IMR-90 (cell line): Measurements from ENCODE around the gene GDF9. TPM values are rescaled to one million over a fixed set of nuclear protein-coding genes. Genes with fewer than 3 reads are reported as not detected.

Experiments
- ATAC-seq: fragments of 200-7000 bp; cut with Tn5 transposase; 2 replicates; pipeline ENCODE4 v1.9.1; 2020; ENCODE audit warnings: low read depth, mild to moderate bottlenecking, moderate library complexity
- BruUV-seq: library from RNA; stranded (reverse); fragments of 400-500 nt; replicated peaks from 2 replicates; lab custom pipeline; 2021; lab: Mats Ljungman, UMichigan
- CTCF ChIA-PET: fragments of 300-600 bp; formaldehyde crosslinking; extraction: SDS; loops from one replicate; lab custom pipeline; 2021; ENCODE audit warnings: antibody characterized with exemption; lab: Yijun Ruan, JAX
- POLR2A ChIA-PET: fragments of 300-600 bp; sonication (Branson Sonifier 250); formaldehyde crosslinking; loops from one replicate; lab custom pipeline; 2022; ENCODE audit warnings: antibody characterized with exemption; ENCODE audit not compliant: unreplicated experiment; lab: Charles Lee
- DNase-seq: peaks from one replicate; pipeline ENCODE4 v3.0.0; 2013
- H2AFZ ChIP-seq: replicated peaks from 2 replicates; pipeline ENCODE3; 2013; ENCODE audit warnings: low read length, mild to moderate bottlenecking; ENCODE audit not compliant: poor library complexity
- H2AK5ac ChIP-seq: 2 replicates; pipeline ENCODE4 v1.6.1; 2013; ENCODE audit warnings: low read depth, low read length, inconsistent platforms
- H2AK9ac ChIP-seq: replicated peaks from 2 replicates; pipeline ENCODE3; 2013; ENCODE audit warnings: mild to moderate bottlenecking, low read depth, low read length, moderate library complexity; ENCODE audit not compliant: poor library complexity
- H2BK120ac ChIP-seq: 2 replicates; pipeline ENCODE4 v1.6.1; 2013; ENCODE audit warnings: low read depth, low read length, inconsistent platforms
- H2BK15ac ChIP-seq: 3 replicates; pipeline ENCODE4 v1.6.1; 2013; ENCODE audit warnings: low read depth, low read length, inconsistent platforms
- H2BK20ac ChIP-seq: 2 replicates; pipeline ENCODE4 v1.6.1; 2013; ENCODE audit warnings: low read depth, mild to moderate bottlenecking, inconsistent platforms, low read length, moderate library complexity
- H2BK5ac ChIP-seq: 2 replicates; pipeline ENCODE4 v1.6.1; 2013; ENCODE audit warnings: mild to moderate bottlenecking, low read depth, low read length, inconsistent platforms; ENCODE audit not compliant: poor library complexity, severe bottlenecking
- H3K14ac ChIP-seq: replicated peaks from 2 replicates; pipeline ENCODE4 v1.6.1; 2013; ENCODE audit warnings: low read depth, low read length, inconsistent platforms
- H3K18ac ChIP-seq: 2 replicates; pipeline ENCODE4 v1.6.1; 2013; ENCODE audit warnings: low read depth, low read length, control low read depth
- H3K23ac ChIP-seq: 2 replicates; pipeline ENCODE4 v1.6.1; 2013; ENCODE audit warnings: low read depth, low read length, inconsistent platforms
- H3K27ac ChIP-seq: 2 replicates; pipeline ENCODE4 v1.5.1; 2013; ENCODE audit warnings: mild to moderate bottlenecking, control low read depth, low read length; ENCODE audit not compliant: insufficient read depth
- H3K27me3 ChIP-seq: 2 replicates; pipeline ENCODE4 v1.6.1; 2013; ENCODE audit warnings: low read length; ENCODE audit not compliant: control insufficient read depth, insufficient read depth
- H3K36me3 ChIP-seq: 2 replicates; pipeline ENCODE4 v1.6.1; 2013; ENCODE audit warnings: low read length, mixed read lengths; ENCODE audit not compliant: control insufficient read depth, insufficient read depth
- H3K4ac ChIP-seq: 2 replicates; pipeline ENCODE4 v1.6.1; 2013; ENCODE audit warnings: low read depth, low read length, inconsistent platforms
- H3K4me1 ChIP-seq: 2 replicates; pipeline ENCODE4 v1.6.1; 2013; ENCODE audit warnings: low read length, mixed read lengths; ENCODE audit not compliant: control insufficient read depth, insufficient read depth
- H3K4me2 ChIP-seq: 2 replicates; pipeline ENCODE4 v1.6.1; 2013; ENCODE audit warnings: low read depth, mild to moderate bottlenecking, control low read depth, low read length, moderate library complexity
- H3K4me3 ChIP-seq: 2 replicates; pipeline ENCODE4 v1.5.1; 2013; ENCODE audit warnings: low read depth, mild to moderate bottlenecking, control low read depth, low read length, moderate library complexity; ENCODE audit not compliant: insufficient read depth
- H3K56ac ChIP-seq: 2 replicates; pipeline ENCODE4 v1.6.1; 2013; ENCODE audit warnings: low read length, inconsistent platforms; ENCODE audit not compliant: insufficient read depth; ENCODE audit errors: extremely low read depth
- H3K79me1 ChIP-seq, 2 experiments: 2 replicates each; pipeline ENCODE4 v1.6.1; 2013; ENCODE audit warnings: low read length in 2 of 2, inconsistent platforms in 1 of 2, low read depth in 1 of 2
- H3K9ac ChIP-seq: 2 replicates; pipeline ENCODE4 v1.6.1; 2013; ENCODE audit warnings: low read depth, low read length, control low read depth
- H3K9me1 ChIP-seq: 2 replicates; pipeline ENCODE4 v1.6.1; 2013; ENCODE audit warnings: low read length, inconsistent platforms; ENCODE audit not compliant: insufficient read depth
- H3K9me3 ChIP-seq: 2 replicates; pipeline ENCODE4 v1.6.1; 2013; ENCODE audit warnings: low read length; ENCODE audit not compliant: control insufficient read depth, insufficient read depth
- H4K20me1 ChIP-seq: 2 replicates; pipeline ENCODE4 v1.6.1; 2013; ENCODE audit warnings: low read length, inconsistent platforms; ENCODE audit not compliant: insufficient read depth
- H4K5ac ChIP-seq: 2 replicates; pipeline ENCODE4 v1.6.1; 2013; ENCODE audit warnings: mild to moderate bottlenecking, low read depth, low read length, control low read depth
- H4K8ac ChIP-seq, 2 experiments: 2 replicates each; pipeline ENCODE4 v1.6.1; 2013; ENCODE audit warnings: low read depth in 2 of 2, low read length in 2 of 2, control low read depth in 1 of 2, inconsistent platforms in 1 of 2
- H4K91ac ChIP-seq: 2 replicates; pipeline ENCODE4 v1.6.1; 2013; ENCODE audit warnings: low read depth, low read length, inconsistent platforms; ENCODE audit not compliant: insufficient read depth
- BHLHE40 ChIP-seq: fragments of 150-350 bp; IDR thresholded peaks from 2 replicates; pipeline ENCODE4 v1.6.1; 2016; ENCODE audit warnings: mild to moderate bottlenecking, low read depth, low read length
- CEBPB ChIP-seq: IDR thresholded peaks from 2 replicates; pipeline ENCODE4 v1.6.1; 2012; ENCODE audit warnings: low read depth, low read length, improper control_type of control experiment
- CHD1 ChIP-seq: IDR thresholded peaks from 2 replicates; pipeline ENCODE4 v1.6.1; 2012; ENCODE audit warnings: low read depth, low read length, improper control_type of control experiment
- FOS ChIP-seq: fragments of 150-350 bp; IDR thresholded peaks from 2 replicates; pipeline ENCODE4 v1.6.1; 2016; ENCODE audit warnings: low read depth, low read length
- MAFK ChIP-seq: IDR thresholded peaks from 2 replicates; pipeline ENCODE4 v1.6.1; 2012; ENCODE audit warnings: low read depth, low read length, improper control_type of control experiment
- MAZ ChIP-seq: IDR thresholded peaks from 2 replicates; pipeline ENCODE4 v1.6.1; 2012; ENCODE audit warnings: low read depth, mild to moderate bottlenecking, low read length, improper control_type of control experiment, moderate library complexity, borderline replicate concordance
- MXI1 ChIP-seq: IDR thresholded peaks from 2 replicates; pipeline ENCODE4 v1.6.1; 2012; ENCODE audit warnings: low read depth, mild to moderate bottlenecking, low read length, moderate library complexity, borderline replicate concordance
- NFE2L2 ChIP-seq: fragments of 150-350 bp; IDR thresholded peaks from 2 replicates; pipeline ENCODE4 v1.6.1; 2016; ENCODE audit warnings: low read depth, mild to moderate bottlenecking, low read length
- POLR2A ChIP-seq: IDR thresholded peaks from 2 replicates; pipeline ENCODE4 v1.6.1; 2012; ENCODE audit warnings: mild to moderate bottlenecking, low read depth, low read length
- RAD21 ChIP-seq: IDR thresholded peaks from 2 replicates; pipeline ENCODE4 v1.6.1; 2012; ENCODE audit warnings: low read length, improper control_type of control experiment
- RFX5 ChIP-seq: IDR thresholded peaks from 2 replicates; pipeline ENCODE4 v1.8.0; 2012; ENCODE audit warnings: low read depth, mild to moderate bottlenecking, low read length, moderate library complexity
- SMC3 ChIP-seq: fragments of 150-350 bp; IDR thresholded peaks from 2 replicates; pipeline ENCODE4 v1.6.1; 2016; ENCODE audit warnings: low read depth, mild to moderate bottlenecking, antibody characterized with exemption, low read length, moderate library complexity
- USF2 ChIP-seq: fragments of 150-350 bp; IDR thresholded peaks from 2 replicates; pipeline ENCODE4 v1.6.1; 2017; ENCODE audit warnings: mild to moderate bottlenecking, antibody characterized with exemption, low read length, low read depth
- WGBS, 2 experiments: methylation state at CpG; one replicate each; pipeline versions ENCODE4 v1.1.5 to v1.1.7; 2013; ENCODE audit warnings: missing lambda C conversion rate in 2 of 2; ENCODE audit not compliant: insufficient read length in 1 of 2; ENCODE audit errors: extremely low coverage in 2 of 2; 5-methylcytosine and 5-hydroxymethylcytosine counted together
- dilution Hi-C: fragments of 300-500 bp; cut with HindIII; formaldehyde crosslinking; loops from one replicate; pipeline ENCODE4 v1.14.3; 2018; ENCODE audit warnings: low sequenced_read_pairs; ENCODE audit not compliant: unreplicated experiment
- in situ Hi-C: fragments of 300-500 bp; cut with MboI; formaldehyde crosslinking; loops from 3 replicates; pipeline ENCODE4 v1.14.3; 2019; ENCODE audit warnings: low sequenced_read_pairs, inconsistent platforms, mixed read lengths
- intact Hi-C: fragments of 100-400 bp; cut with micrococcal nuclease; formaldehyde crosslinking; loops from 2 replicates; pipeline ENCODE4 v1.10.0; 2022
- polyA plus RNA-seq, 3 experiments: library from polyadenylated mRNA; depleted of rRNA; stranded (reverse); fragments of >200 nt; gene quantifications; 2 replicates each; pipeline ENCODE4 v1.2.3, GENCODE V29; 2012; ENCODE audit warnings: low replicate concordance in 1 of 3
- total RNA-seq: library from RNA; depleted of rRNA; stranded (reverse); fragments of >200 nt; gene quantifications from 2 replicates; pipeline ENCODE4 v1.2.3, GENCODE V29; 2012
- TF ChIP-seq, protein P1 (sequence below): conservative IDR thresholded peaks from 2 replicates; pipeline ENCODE4 v1.5.1; 2012; ENCODE audit warnings: mild to moderate bottlenecking, low read depth, low read length, improper control_type of control experiment
- TF ChIP-seq, protein P2 (sequence below): fragments of 150-350 bp; IDR thresholded peaks from 2 replicates; pipeline ENCODE4 v1.6.1; 2016; ENCODE audit warnings: low read depth, mild to moderate bottlenecking, low read length, moderate library complexity, borderline replicate concordance

GDF9 gene
- total and polyA plus RNA-seq, 2 of the 4 experiments (the other 2 are of a cell fraction), result 0.18 to 0.21 TPM

DNA sequence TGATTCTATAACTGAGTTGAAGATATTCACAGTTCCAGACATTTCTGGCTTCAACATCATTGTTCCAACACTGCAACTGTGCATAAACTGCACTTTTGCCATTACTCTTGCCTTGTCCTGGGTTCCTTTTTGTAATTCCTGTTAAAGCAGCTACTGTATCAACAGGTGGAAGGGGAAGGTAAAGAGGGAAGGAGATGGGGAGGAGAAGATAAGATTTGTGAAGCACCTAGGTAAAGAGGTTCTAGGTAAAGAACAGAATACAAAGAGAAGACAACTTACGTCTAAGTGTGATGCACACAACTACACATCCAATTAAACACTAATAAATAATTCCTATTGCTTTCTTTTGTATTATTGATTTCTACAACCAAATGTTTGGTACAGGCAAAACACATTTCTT is 43.4 kb upstream of the GDF9 start:
- H4K91ac ChIP-seq, result no peak overlapping the region
- H3K4me2 ChIP-seq, result no peak overlapping the region
- ChIA-PET CTCF (no interaction called here), POLR2A (no interaction called here)
- no peak overlapping the region for H3K27ac ChIP-seq
- no peak overlapping the region for H3K9ac ChIP-seq
- H3K27me3 ChIP-seq, result no peaks in the 10 kb centered on the region
- no peak overlapping the region for H4K8ac ChIP-seq
- H3K56ac ChIP-seq, result no peak overlapping the region
- no TSS peak for BruUV-seq
- H3K18ac ChIP-seq, result no peak overlapping the region
- H2BK20ac ChIP-seq, result no peak overlapping the region
- no peaks in the 10 kb centered on the region for H3K4me1 ChIP-seq
- in situ Hi-C loops, result no loop called here
- no peak overlapping the region for H3K4ac ChIP-seq
- no peak overlapping the region for H2BK120ac ChIP-seq
- H2AFZ ChIP-seq, result no peak overlapping the region
- H4K5ac ChIP-seq, result no peak overlapping the region
- H3K4me3 ChIP-seq, result no peak overlapping the region
- TF ChIP-seq FOS, result no peak
- TF ChIP-seq MXI1, result no peak
- TF ChIP-seq NFE2L2, result no peak
- no peak for TF ChIP-seq RAD21
- TF ChIP-seq POLR2A, result no peak
- no peak for TF ChIP-seq BHLHE40
- TF ChIP-seq CHD1, result no peak
- TF ChIP-seq MAFK, result no peak
- TF ChIP-seq RFX5, result no peak
- no peak for TF ChIP-seq CEBPB
- TF ChIP-seq, protein P1, sequence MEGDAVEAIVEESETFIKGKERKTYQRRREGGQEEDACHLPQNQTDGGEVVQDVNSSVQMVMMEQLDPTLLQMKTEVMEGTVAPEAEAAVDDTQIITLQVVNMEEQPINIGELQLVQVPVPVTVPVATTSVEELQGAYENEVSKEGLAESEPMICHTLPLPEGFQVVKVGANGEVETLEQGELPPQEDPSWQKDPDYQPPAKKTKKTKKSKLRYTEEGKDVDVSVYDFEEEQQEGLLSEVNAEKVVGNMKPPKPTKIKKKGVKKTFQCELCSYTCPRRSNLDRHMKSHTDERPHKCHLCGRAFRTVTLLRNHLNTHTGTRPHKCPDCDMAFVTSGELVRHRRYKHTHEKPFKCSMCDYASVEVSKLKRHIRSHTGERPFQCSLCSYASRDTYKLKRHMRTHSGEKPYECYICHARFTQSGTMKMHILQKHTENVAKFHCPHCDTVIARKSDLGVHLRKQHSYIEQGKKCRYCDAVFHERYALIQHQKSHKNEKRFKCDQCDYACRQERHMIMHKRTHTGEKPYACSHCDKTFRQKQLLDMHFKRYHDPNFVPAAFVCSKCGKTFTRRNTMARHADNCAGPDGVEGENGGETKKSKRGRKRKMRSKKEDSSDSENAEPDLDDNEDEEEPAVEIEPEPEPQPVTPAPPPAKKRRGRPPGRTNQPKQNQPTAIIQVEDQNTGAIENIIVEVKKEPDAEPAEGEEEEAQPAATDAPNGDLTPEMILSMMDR, result no peak
- TF ChIP-seq SMC3, result no peak
- no peak for TF ChIP-seq MAZ
- TF ChIP-seq USF2, result no peak
- TF ChIP-seq, protein P2, sequence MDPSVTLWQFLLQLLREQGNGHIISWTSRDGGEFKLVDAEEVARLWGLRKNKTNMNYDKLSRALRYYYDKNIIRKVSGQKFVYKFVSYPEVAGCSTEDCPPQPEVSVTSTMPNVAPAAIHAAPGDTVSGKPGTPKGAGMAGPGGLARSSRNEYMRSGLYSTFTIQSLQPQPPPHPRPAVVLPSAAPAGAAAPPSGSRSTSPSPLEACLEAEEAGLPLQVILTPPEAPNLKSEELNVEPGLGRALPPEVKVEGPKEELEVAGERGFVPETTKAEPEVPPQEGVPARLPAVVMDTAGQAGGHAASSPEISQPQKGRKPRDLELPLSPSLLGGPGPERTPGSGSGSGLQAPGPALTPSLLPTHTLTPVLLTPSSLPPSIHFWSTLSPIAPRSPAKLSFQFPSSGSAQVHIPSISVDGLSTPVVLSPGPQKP, result no peak
- no peak overlapping the region for H3K14ac ChIP-seq
- H3K79me1 ChIP-seq, result peaks cover 36 to 59% of the 10 kb centered on the region in 2 experiments
- no peak for DNase-seq
- WGBS, 2 experiments, result no CpG with 5 or more reads among the region's 1 CpG
- dilution Hi-C loops, result no loop called here
- no peak for ATAC-seq
- intact Hi-C loops, result no loop called here
- H3K9me1 ChIP-seq, result no peaks in the 10 kb centered on the region; the same call in 1 of the 2 replicates
- H2AK5ac ChIP-seq, result no peak overlapping the region
- peaks cover 19% of the 10 kb centered on the region for H3K36me3 ChIP-seq
- no peak overlapping the region for H2AK9ac ChIP-seq
- H2BK5ac ChIP-seq, result no peak overlapping the region
- H3K9me3 ChIP-seq, result no peaks in the 10 kb centered on the region
- no peak overlapping the region for H3K23ac ChIP-seq
- no peak overlapping the region for H2BK15ac ChIP-seq
- H4K20me1 ChIP-seq, result peaks cover 59% of the 10 kb centered on the region
